K562 (cell line): ENCODE results near the gene C19orf85. TPM values are rescaled to one million over a fixed set of nuclear protein-coding genes. Genes with fewer than 3 reads are reported as not detected.
A peak's percentile ranks its signal among the peaks of the same experiment; 100 is the strongest.

ENCODE experiments used
- BRD9 ChIP-seq: fragments of 450-650 bp; IDR thresholded peaks from 2 replicates; pipeline ENCODE4 v1.6.1; 2018; ENCODE audit warnings: low read depth; ENCODE audit not compliant: partially characterized antibody
- CREB1 ChIP-seq, 2 experiments: sonication (generic) in 1 of 2; formaldehyde crosslinking in 1 of 2; IDR thresholded peaks; 2 replicates each; pipeline versions ENCODE4 v1.6.1 to v1.8.0; 2012 to 2022; ENCODE audit warnings: inconsistent platforms in 1 of 2, mild to moderate bottlenecking in 1 of 2, missing genetic modification reagents in 1 of 2, moderate library complexity in 1 of 2
- CREM ChIP-seq: IDR thresholded peaks from 2 replicates; pipeline ENCODE4 v1.6.1; 2014; ENCODE audit warnings: antibody characterized with exemption, low read depth
- E4F1 ChIP-seq: fragments of 250-450 bp; sonication (Bioruptor Pico); IDR thresholded peaks from 2 replicates; pipeline ENCODE4 v1.5.0; 2021; ENCODE audit warnings: mild to moderate bottlenecking, borderline replicate concordance
- KAT2B ChIP-seq: IDR thresholded peaks from one replicate; pipeline ENCODE4 v1.6.1; 2012; ENCODE audit warnings: low read depth, mild to moderate bottlenecking, control low read depth, inconsistent platforms, low read length, moderate library complexity
- MTA3 ChIP-seq: fragments of 450-650 bp; formaldehyde crosslinking; IDR thresholded peaks from 2 replicates; pipeline ENCODE4 v1.6.1; 2017; ENCODE audit warnings: mild to moderate bottlenecking, borderline replicate concordance
- NR2F6 ChIP-seq: fragments of 450-650 bp; formaldehyde crosslinking; IDR thresholded peaks from 2 replicates; pipeline ENCODE4 v1.4.0; 2020; ENCODE audit warnings: mild to moderate bottlenecking
- SREBF2 ChIP-seq: sonication (generic); formaldehyde crosslinking; IDR thresholded peaks from 2 replicates; pipeline ENCODE4 v1.4.0; 2020; ENCODE audit warnings: mild to moderate bottlenecking, missing genetic modification reagents
- ZBTB2 ChIP-seq: fragments of 450-650 bp; IDR thresholded peaks from 2 replicates; pipeline ENCODE4 v1.6.1; 2016; ENCODE audit warnings: antibody characterized with exemption
- ZNF551 ChIP-seq: fragments of 250-450 bp; sonication (Bioruptor Pico); IDR thresholded peaks from 2 replicates; pipeline ENCODE4 v1.5.0; 2021; ENCODE audit warnings: mild to moderate bottlenecking, moderate library complexity
- polyA plus RNA-seq, 8 experiments: library from polyadenylated mRNA; depleted of rRNA in 4 of 8; stranded (reverse) in 5 of 8; unstranded in 3 of 8; fragments of >200 nt; fragmentation: Nextera tagmentation in 2 of 8; fragmentation: Illumina TruSeq in 1 of 8; extraction: Ambion mirVana in 2 of 8; extraction: Trizol in 1 of 8; gene quantifications; 2 replicates each; pipeline versions ENCODE4 v1.2.1 to v1.2.3, GENCODE V29; 2011 to 2014; ENCODE audit warnings: inconsistent platforms in 1 of 8, missing spikeins in 1 of 8
- total RNA-seq, 7 experiments: library from RNA; depleted of rRNA in 6 of 7; stranded (reverse); fragments of >200 nt in 6 of 7; fragmentation: Illumina TruSeq in 2 of 7; extraction: Trizol in 2 of 7; gene quantifications; 2 replicates each; pipeline versions ENCODE4 v1.2.1 to v1.2.3, GENCODE V29; 2011 to 2021; ENCODE audit warnings: low replicate concordance in 1 of 7
- TF ChIP-seq, protein P1 (sequence below), 2 experiments: fragments of 450-650 bp; IDR thresholded peaks; 2 replicates each; pipeline ENCODE4 v1.6.1; 2016; ENCODE audit warnings: mild to moderate bottlenecking in 2 of 2, borderline replicate concordance in 1 of 2, low read depth in 1 of 2, moderate library complexity in 1 of 2
- TF ChIP-seq, protein P2 (sequence below): sonication (generic); formaldehyde crosslinking; IDR thresholded peaks from 2 replicates; pipeline ENCODE4 v1.8.0; 2022; ENCODE audit warnings: mild to moderate bottlenecking, missing genetic modification reagents

Gene C19orf85
- total and polyA plus RNA-seq, 9 of the 15 experiments (the other 6 are each of a cell fraction or from before 2014, with no cell fraction given), result not detected

GRCh38 chr19:55447421-55448174 is 17.0 kb downstream of the C19orf85 start (continued):
- TF ChIP-seq, protein P1, sequence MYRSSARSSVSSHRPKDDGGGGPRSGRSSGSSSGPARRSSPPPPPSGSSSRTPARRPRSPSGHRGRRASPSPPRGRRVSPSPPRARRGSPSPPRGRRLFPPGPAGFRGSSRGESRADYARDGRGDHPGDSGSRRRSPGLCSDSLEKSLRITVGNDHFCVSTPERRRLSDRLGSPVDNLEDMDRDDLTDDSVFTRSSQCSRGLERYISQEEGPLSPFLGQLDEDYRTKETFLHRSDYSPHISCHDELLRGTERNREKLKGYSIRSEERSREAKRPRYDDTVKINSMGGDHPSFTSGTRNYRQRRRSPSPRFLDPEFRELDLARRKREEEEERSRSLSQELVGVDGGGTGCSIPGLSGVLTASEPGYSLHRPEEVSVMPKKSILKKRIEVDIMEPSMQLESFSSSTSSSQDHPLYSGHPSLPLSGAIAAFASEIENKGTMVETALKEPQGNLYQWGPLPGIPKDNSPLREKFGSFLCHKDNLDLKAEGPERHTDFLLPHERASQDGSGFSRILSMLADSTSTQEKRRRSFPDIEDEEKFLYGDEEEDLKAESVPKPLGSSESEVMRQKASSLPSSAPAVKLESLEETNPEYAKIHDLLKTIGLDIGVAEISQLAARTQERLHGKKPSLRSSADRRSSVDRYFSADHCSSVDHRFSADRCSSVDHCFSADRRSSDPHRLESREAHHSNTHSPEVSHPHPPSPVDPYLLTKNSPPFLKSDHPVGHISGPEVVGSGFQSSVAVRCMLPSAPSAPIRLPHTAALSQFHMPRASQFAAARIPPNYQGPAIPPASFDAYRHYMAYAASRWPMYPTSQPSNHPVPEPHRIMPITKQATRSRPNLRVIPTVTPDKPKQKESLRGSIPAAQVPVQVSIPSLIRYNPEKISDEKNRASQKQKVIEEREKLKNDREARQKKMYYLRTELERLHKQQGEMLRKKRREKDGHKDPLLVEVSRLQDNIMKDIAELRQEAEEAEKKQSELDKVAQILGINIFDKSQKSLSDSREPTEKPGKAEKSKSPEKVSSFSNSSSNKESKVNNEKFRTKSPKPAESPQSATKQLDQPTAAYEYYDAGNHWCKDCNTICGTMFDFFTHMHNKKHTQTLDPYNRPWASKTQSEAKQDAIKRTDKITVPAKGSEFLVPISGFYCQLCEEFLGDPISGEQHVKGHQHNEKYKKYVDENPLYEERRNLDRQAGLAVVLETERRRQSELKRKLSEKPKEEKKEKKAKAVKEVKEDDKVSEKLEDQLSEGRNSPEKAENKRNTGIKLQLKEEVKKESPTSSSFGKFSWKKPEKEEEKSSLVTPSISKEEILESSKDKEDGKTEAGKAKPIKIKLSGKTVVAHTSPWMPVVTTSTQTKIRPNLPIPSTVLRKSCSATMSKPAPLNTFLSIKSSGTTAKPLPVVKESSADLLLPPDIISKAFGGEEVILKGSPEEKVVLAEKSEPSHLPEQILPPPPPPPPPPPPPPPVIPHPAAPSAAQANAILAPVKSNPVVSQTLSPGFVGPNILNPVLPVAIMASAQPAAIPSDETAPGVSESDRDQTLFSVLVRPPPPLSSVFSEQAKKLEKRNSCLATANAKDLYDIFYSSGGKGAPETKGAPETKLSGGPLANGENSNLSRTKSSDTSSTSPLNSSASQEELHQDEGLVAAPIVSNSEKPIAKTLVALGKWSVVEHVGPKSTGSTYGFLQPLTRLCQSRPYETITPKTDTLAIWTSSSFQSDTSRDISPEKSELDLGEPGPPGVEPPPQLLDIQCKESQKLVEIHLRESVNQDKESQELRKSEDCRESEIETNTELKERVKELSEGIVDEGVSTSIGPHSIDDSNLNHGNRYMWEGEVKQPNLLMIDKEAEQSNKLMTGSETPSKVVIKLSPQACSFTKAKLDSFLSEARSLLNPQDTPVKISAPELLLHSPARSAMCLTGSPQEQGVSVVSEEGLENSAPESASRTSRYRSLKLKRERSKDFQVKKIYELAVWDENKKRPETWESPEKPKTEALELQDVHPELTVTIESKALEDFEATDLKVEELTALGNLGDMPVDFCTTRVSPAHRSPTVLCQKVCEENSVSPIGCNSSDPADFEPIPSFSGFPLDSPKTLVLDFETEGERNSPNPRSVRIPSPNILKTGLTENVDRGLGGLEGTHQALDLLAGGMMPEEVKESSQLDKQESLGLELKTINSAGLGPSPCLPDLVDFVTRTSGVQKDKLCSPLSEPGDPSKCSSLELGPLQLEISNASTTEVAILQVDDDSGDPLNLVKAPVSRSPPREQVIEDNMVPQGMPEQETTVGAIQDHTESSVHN (IDR thresholded peaks at IDR 0.05; ENCODE audit: borderline replicate concordance in 1 of 2, low read depth in 1 of 2), result no peak
- TF ChIP-seq CREB1 (IDR thresholded peaks at IDR 0.05) (no peak), CREB1 (CRISPR knock-in tag; IDR thresholded peaks at IDR 0.05) (0 out of 2 replicates have a peak, but pooled peaks have one; percentile 36), BRD9 (no peak), CREM (0 out of 2 replicates have a peak, but pooled peaks have one; percentile 12), KAT2B (no peak), SREBF2 (no peak), E4F1 (CRISPR knock-in tag) (no peak), ZNF551 (no peak), NR2F6 (CRISPR knock-in tag) (no peak), MTA3 (no peak), ZBTB2 (no peak)
- TF ChIP-seq, protein P2, sequence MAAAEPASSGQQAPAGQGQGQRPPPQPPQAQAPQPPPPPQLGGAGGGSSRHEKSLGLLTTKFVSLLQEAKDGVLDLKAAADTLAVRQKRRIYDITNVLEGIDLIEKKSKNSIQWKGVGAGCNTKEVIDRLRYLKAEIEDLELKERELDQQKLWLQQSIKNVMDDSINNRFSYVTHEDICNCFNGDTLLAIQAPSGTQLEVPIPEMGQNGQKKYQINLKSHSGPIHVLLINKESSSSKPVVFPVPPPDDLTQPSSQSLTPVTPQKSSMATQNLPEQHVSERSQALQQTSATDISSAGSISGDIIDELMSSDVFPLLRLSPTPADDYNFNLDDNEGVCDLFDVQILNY (CRISPR knock-in tag), result no peak
